ENCODE results near the gene SLC25A31.

SLC25A31 gene

GRCh38 chr4:127778102-127778501 is 47.9 kb downstream of the SLC25A31 start:
- DNase-seq = no peak

GRCh38 chr4:127780598-127780997 is 50.4 kb downstream of the SLC25A31 start:
- no peak for DNase-seq

GRCh38 chr4:127781300-127782024 is 51.3 kb downstream of the SLC25A31 start:
- DNase-seq = no peak

- DNase-seq = peak; percentile 69
These were observed 51.8 kb downstream of the SLC25A31 start for GRCh38 chr4:127782025-127782274.

- DNase-seq = peak; percentile 60
These were observed 52.2 kb downstream of the SLC25A31 start, which contains the start of gene HSPA4L for GRCh38 chr4:127782275-127783025. Gene HSPA4L (plus strand): TSS chr4:127782322. CDS start chr4:127782551, 229 bp downstream.

- DNase-seq = peak; percentile 15
These were observed 53.0 kb downstream of the SLC25A31 start for GRCh38 chr4:127783026-127783769.

GRCh38 chr4:127783955-127784770 is 54.0 kb downstream of the SLC25A31 start:
- DNase-seq = no peak

GRCh38 chr4:127788517-127788916 is 58.3 kb downstream of the SLC25A31 start:
- no peak for DNase-seq

- no peak for DNase-seq
These were observed 61.2 kb downstream of the SLC25A31 start for GRCh38 chr4:127791391-127791790.

GRCh38 chr4:127793528-127793927 is 63.3 kb downstream of the SLC25A31 start:
- DNase-seq = no peak

GRCh38 chr4:127799711-127800110 is 69.5 kb downstream of the SLC25A31 start:
- DNase-seq = no peak

GRCh38 chr4:127809173-127809800 is 79.1 kb downstream of the SLC25A31 start:
- DNase-seq = no peak

- no peak for DNase-seq
These were observed 80.4 kb downstream of the SLC25A31 start for GRCh38 chr4:127810551-127810950.

GRCh38 chr4:127822430-127822829 is 92.2 kb downstream of the SLC25A31 start:
- no peak for DNase-seq
